IPS-NIHi7 (cell line): Measurements from ENCODE around the gene KRT77.

Source experiments
- DNase-seq: peaks from one replicate; pipeline ENCODE4 v3.0.0; 2012; ENCODE audit warnings: mixed read lengths; ENCODE audit errors: extremely low spot score

KRT77 gene

GRCh38 chr12:52655720-52656124 is 47.6 kb downstream of the KRT77 start:
- no peak for DNase-seq

GRCh38 chr12:52655251-52655650 is 48.1 kb downstream of the KRT77 start:
- DNase-seq = no peak

- no peak for DNase-seq
These were observed 51.5 kb downstream of the KRT77 start, which contains the start of gene KRT2 for GRCh38 chr12:52651726-52652261. TSS of gene KRT2 (minus strand) at chr12:52652211. CDS start at chr12:52652142, 69 bp downstream.

- no peak for DNase-seq
These were observed 52.7 kb downstream of the KRT77 start for GRCh38 chr12:52650520-52651081.

- DNase-seq = no peak
These were observed 54.3 kb downstream of the KRT77 start for GRCh38 chr12:52649066-52649465.

GRCh38 chr12:52648012-52648550 is 55.2 kb downstream of the KRT77 start:
- no peak for DNase-seq

- DNase-seq = no peak
These were observed 55.7 kb downstream of the KRT77 start for GRCh38 chr12:52647601-52648000.

GRCh38 chr12:52646613-52647012 is 56.7 kb downstream of the KRT77 start:
- DNase-seq = no peak

- no peak for DNase-seq
These were observed 57.3 kb downstream of the KRT77 start for GRCh38 chr12:52645982-52646381.

GRCh38 chr12:52645120-52645761 is 58.1 kb downstream of the KRT77 start:
- DNase-seq = no peak

- DNase-seq = no peak
These were observed 59.3 kb downstream of the KRT77 start for GRCh38 chr12:52644078-52644415.

GRCh38 chr12:52643233-52644077 is 59.9 kb downstream of the KRT77 start:
- no peak for DNase-seq

- no peak for DNase-seq
These were observed 61.9 kb downstream of the KRT77 start for GRCh38 chr12:52641468-52641867.
